K562 (cell line): ENCODE results near the gene GPR152. TPM values are rescaled to one million over a fixed set of nuclear protein-coding genes. Genes with fewer than 3 reads are reported as not detected.
A peak's percentile ranks its signal among the peaks of the same experiment; 100 is the strongest.

Source experiments
- ARNT ChIP-seq, 2 experiments: fragments of 450-650 bp; IDR thresholded peaks; 2 replicates each; pipeline ENCODE4 v1.6.1; 2016; ENCODE audit warnings: mild to moderate bottlenecking in 1 of 2
- COPS2 ChIP-seq: fragments of 450-650 bp; conservative IDR thresholded peaks from 2 replicates; pipeline ENCODE4 v1.6.1; 2016; ENCODE audit warnings: mild to moderate bottlenecking, moderate library complexity
- CREBBP ChIP-seq: IDR thresholded peaks from one replicate; pipeline ENCODE4 v1.6.1; 2012; ENCODE audit warnings: low read depth, mild to moderate bottlenecking, control low read depth, inconsistent platforms, low read length
- FOXM1 ChIP-seq, 2 experiments: fragments of 450-650 bp in 1 of 2; sonication (generic) in 1 of 2; formaldehyde crosslinking in 1 of 2; IDR thresholded peaks; 2 replicates each; pipeline versions ENCODE4 v1.6.1 to v1.9.0; 2017 to 2022; ENCODE audit warnings: low read depth in 2 of 2, mild to moderate bottlenecking in 2 of 2, missing genetic modification reagents in 1 of 2, moderate library complexity in 1 of 2
- IFI16 ChIP-seq: fragments of 250-450 bp; sonication (Bioruptor Pico); IDR thresholded peaks from 2 replicates; pipeline ENCODE4 v2.1.2; 2022; ENCODE audit warnings: mild to moderate bottlenecking, inconsistent platforms
- IRF2 ChIP-seq: sonication (generic); formaldehyde crosslinking; IDR thresholded peaks from 2 replicates; pipeline ENCODE4 v1.8.1; 2022; ENCODE audit warnings: mild to moderate bottlenecking, missing genetic modification reagents
- MED1 ChIP-seq: sonication (generic); formaldehyde crosslinking; IDR thresholded peaks from 2 replicates; pipeline ENCODE4 v1.8.1; 2023; ENCODE audit warnings: missing genetic modification reagents, borderline replicate concordance
- NFIX ChIP-seq: fragments of 250-450 bp; sonication (Bioruptor Pico); IDR thresholded peaks from 2 replicates; pipeline ENCODE4 v1.4.0; 2020; ENCODE audit warnings: low read depth, mild to moderate bottlenecking, moderate library complexity
- PTTG1 ChIP-seq: fragments of 450-650 bp; IDR thresholded peaks from 2 replicates; pipeline ENCODE4 v1.6.1; 2016; ENCODE audit warnings: low read depth, mild to moderate bottlenecking, missing genetic modification characterization, missing compliant biosample characterization
- SMAD1 ChIP-seq: fragments of 150-350 bp; IDR thresholded peaks from 2 replicates; pipeline ENCODE4 v1.6.1; 2014; ENCODE audit warnings: low read length, low read depth; ENCODE audit not compliant: partially characterized antibody
- TFAM ChIP-seq: fragments of 250-450 bp; sonication (Bioruptor Pico); conservative IDR thresholded peaks from 2 replicates; pipeline ENCODE4 v1.5.0; 2021; ENCODE audit warnings: mild to moderate bottlenecking, moderate library complexity
- XRCC4 ChIP-seq: IDR thresholded peaks from one replicate; pipeline ENCODE4 v1.6.1; 2011; ENCODE audit not compliant: insufficient read depth, insufficient read length; ENCODE audit errors: extremely low read depth
- ZBTB34 ChIP-seq: fragments of 250-450 bp; sonication (Bioruptor Pico); IDR thresholded peaks from 2 replicates; pipeline ENCODE4 v1.8.0; 2021; ENCODE audit warnings: mild to moderate bottlenecking, moderate library complexity
- ZNF146 ChIP-seq: IDR thresholded peaks from one replicate; pipeline ENCODE4 v1.6.1; 2018; ENCODE audit warnings: missing compliant biosample characterization; ENCODE audit not compliant: unreplicated experiment
- ZNF232 ChIP-seq: sonication (generic); formaldehyde crosslinking; IDR thresholded peaks from 2 replicates; pipeline ENCODE4 v1.8.0; 2022; ENCODE audit warnings: mild to moderate bottlenecking, missing genetic modification reagents
- polyA plus RNA-seq, 8 experiments: library from polyadenylated mRNA; depleted of rRNA in 4 of 8; stranded (reverse) in 5 of 8; unstranded in 3 of 8; fragments of >200 nt; fragmentation: Nextera tagmentation in 2 of 8; fragmentation: Illumina TruSeq in 1 of 8; extraction: Ambion mirVana in 2 of 8; extraction: Trizol in 1 of 8; gene quantifications; 2 replicates each; pipeline versions ENCODE4 v1.2.1 to v1.2.3, GENCODE V29; 2011 to 2014; ENCODE audit warnings: inconsistent platforms in 1 of 8, missing spikeins in 1 of 8
- total RNA-seq, 7 experiments: library from RNA; depleted of rRNA in 6 of 7; stranded (reverse); fragments of >200 nt in 6 of 7; fragmentation: Illumina TruSeq in 2 of 7; extraction: Trizol in 2 of 7; gene quantifications; 2 replicates each; pipeline versions ENCODE4 v1.2.1 to v1.2.3, GENCODE V29; 2011 to 2021; ENCODE audit warnings: low replicate concordance in 1 of 7
- TF ChIP-seq, protein P1 (sequence below), 2 experiments: fragments of 450-650 bp in 1 of 2; sonication (generic) in 1 of 2; formaldehyde crosslinking in 1 of 2; IDR thresholded peaks; 2 replicates each; pipeline versions ENCODE4 v1.7.1 to v1.9.0; 2016 to 2022; ENCODE audit warnings: inconsistent platforms in 1 of 2, mild to moderate bottlenecking in 1 of 2, missing genetic modification reagents in 1 of 2

Gene GPR152
- total and polyA plus RNA-seq, 9 of the 15 experiments (the other 6 are each of a cell fraction or from before 2014, with no cell fraction given) = not detected

DNA sequence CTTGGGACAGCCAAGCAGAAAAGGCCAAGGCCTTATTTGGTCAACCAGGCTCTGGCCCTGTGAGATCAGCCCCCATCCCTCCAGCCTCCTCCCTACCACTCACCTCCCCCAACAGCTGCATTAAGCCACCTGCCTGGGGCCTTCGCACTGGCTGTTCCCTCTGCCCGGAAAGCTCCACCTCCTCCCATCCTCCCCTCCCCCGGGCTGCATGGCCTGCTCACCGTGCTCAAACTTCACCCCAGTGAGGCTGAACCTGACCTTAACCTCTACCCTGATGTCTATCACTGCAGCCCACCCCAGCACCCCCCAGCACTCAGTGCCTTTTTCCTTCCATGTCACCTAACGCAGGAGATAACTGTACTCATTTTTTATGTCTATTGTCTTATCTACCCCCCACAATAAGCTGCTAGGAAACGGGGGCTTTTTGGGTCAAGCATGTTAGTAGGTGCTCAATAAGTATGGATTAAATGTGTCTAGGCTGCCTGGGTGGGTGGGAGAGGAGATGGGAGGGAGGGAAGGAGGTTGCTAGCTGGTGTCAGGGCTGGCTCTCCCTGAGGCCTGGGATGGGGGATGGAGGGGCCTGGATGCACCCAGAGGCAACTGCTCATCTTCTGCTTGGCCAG, 16.0 kb downstream of the GPR152 start (continued):
- TF ChIP-seq, protein P1, sequence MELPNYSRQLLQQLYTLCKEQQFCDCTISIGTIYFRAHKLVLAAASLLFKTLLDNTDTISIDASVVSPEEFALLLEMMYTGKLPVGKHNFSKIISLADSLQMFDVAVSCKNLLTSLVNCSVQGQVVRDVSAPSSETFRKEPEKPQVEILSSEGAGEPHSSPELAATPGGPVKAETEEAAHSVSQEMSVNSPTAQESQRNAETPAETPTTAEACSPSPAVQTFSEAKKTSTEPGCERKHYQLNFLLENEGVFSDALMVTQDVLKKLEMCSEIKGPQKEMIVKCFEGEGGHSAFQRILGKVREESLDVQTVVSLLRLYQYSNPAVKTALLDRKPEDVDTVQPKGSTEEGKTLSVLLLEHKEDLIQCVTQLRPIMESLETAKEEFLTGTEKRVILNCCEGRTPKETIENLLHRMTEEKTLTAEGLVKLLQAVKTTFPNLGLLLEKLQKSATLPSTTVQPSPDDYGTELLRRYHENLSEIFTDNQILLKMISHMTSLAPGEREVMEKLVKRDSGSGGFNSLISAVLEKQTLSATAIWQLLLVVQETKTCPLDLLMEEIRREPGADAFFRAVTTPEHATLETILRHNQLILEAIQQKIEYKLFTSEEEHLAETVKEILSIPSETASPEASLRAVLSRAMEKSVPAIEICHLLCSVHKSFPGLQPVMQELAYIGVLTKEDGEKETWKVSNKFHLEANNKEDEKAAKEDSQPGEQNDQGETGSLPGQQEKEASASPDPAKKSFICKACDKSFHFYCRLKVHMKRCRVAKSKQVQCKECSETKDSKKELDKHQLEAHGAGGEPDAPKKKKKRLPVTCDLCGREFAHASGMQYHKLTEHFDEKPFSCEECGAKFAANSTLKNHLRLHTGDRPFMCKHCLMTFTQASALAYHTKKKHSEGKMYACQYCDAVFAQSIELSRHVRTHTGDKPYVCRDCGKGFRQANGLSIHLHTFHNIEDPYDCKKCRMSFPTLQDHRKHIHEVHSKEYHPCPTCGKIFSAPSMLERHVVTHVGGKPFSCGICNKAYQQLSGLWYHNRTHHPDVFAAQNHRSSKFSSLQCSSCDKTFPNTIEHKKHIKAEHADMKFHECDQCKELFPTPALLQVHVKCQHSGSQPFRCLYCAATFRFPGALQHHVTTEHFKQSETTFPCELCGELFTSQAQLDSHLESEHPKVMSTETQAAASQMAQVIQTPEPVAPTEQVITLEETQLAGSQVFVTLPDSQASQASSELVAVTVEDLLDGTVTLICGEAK (IDR thresholded peaks at IDR 0.05) = no peak
- TF ChIP-seq, protein P1 (CRISPR knock-in tag; IDR thresholded peaks at IDR 0.05) = no peak
- TF ChIP-seq COPS2 (no peak), NFIX (CRISPR knock-in tag) (no peak), ZNF232 (no peak), SMAD1 (no peak), XRCC4 (no peak), IFI16 (CRISPR knock-in tag) (no peak), CREBBP (no peak), ZNF146 (CRISPR knock-in tag) (no peak), ZBTB34 (CRISPR knock-in tag) (no peak), FOXM1 (IDR thresholded peaks at IDR 0.05; ENCODE audit: low read depth) (no peak), FOXM1 (CRISPR knock-in tag; IDR thresholded peaks at IDR 0.05; ENCODE audit: low read depth) (no peak), PTTG1 (tag) (no peak), ARNT (IDR thresholded peaks at IDR 0.05) (peak; percentile 55 to 60; a peak in 2 of 4 replicates), IRF2 (CRISPR knock-in tag) (no peak), MED1 (CRISPR knock-in tag) (no peak), TFAM (CRISPR knock-in tag) (no peak)
